C4-2B (cell line): ENCODE results near the gene ZNF302.

Experiments used
- CTCF ChIP-seq: fragments of 450-650 bp; conservative IDR thresholded peaks from 2 replicates; pipeline ENCODE4 v1.5.1; 2017; ENCODE audit warnings: mild to moderate bottlenecking
- ZFX ChIP-seq: fragments of 450-650 bp; IDR thresholded peaks from 2 replicates; pipeline ENCODE4 v1.6.1; 2017

DNA sequence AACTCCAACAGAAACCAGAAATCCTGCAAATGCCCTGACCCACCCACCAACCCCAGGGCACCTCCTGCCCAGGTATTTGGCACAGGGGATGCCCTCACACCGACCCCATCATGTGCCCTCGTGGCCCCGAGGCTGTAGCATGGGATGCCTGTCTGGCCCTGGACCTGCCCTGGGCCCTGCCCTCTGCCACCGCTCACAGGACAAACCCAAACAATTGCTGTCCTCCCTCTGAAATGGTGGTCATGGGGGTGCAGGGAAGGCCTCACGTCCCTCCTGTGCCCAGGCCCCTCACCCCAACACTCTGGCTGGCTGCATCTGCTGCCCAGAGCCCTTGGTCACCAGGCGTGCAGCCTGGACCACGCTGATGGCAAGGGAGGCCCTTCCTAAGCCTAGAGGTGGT lies 54.5 kb downstream of the ZNF302 start:
- TF ChIP-seq CTCF: no peak
- no peak for TF ChIP-seq ZFX
